Measurements from ENCODE around the gene VEGFA. TPM values are rescaled to one million over a fixed set of nuclear protein-coding genes. Genes with fewer than 3 reads are reported as not detected.

The VEGFA gene
- total RNA-seq, 1 experiment from 2014 or later = 35.5 TPM

- in situ Hi-C loops (cut with HindIII; ENCODE audit: low pct_unique_long_range_greater_than_20kb, low sequenced_read_pairs) = no loop called here
- no peak for DNase-seq (ENCODE audit: low read depth, low spot score)
Observed at GRCh38 chr6:43823879-43824702, 54.1 kb downstream of the VEGFA start.

DNA sequence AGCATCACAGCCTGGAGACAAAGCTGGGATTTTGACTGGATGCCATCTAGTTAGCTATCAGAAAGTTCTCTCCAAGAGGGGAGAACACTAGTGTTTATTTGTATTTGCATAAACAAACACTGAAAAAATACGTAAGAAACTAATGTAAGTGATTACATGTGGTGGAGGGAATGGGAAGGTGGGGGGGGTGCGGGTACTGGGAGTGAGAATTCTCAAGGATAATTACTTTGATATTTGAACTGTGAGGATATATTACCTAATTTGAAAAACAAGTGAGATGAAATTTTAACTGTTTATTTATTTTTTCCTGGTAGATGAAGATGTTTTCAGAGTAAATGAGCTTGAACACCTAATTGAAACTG is 54.7 kb downstream of the VEGFA start:
- in situ Hi-C loops (cut with HindIII; ENCODE audit: low pct_unique_long_range_greater_than_20kb, low sequenced_read_pairs) = no loop called here

DNA sequence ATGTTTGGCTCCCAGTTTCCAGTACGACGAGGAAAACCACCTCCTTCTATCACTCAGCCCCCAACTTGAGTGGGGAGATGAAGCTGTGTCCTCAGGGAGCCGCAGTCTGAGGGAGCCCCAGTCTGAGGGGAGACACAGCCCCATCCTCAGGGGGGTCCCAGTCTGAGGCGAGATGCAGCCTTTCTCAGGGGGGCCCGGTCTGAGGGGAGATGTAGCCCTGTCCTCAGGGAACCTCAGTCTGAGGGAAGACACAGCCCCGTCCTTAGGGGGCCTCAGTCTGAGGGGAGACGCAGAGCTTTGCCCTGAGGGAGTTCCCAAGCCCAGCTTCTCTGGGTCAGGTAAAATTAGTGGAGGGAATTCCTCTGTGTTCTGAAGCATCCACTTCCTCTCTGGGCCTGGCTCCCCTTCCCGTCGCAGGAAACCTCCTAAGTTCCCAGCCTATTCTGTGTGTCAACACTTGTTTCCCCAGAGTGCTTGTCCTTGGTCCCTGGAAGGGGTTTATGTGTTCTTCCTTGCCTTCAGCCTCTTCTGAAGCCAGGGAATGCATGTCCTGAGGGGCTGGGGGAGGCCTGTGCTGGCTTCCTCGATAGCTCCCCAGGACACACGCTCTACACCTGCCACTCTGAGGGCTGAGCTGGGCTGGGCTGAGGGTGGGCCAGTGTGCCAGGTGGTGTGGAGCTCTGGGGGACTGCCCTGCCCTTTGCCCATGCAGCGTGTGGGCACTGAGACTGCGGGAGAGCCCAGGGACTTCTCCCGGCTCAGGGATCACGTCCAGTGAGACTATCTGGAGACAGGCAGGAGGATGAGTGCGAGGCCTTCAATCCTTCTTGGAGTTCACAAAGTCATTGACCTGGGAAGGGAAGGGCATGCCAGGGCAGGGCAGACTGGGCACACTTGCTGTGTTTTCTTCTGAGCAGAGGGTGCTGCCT is 55.4 kb downstream of the VEGFA start:
- in situ Hi-C loops (cut with HindIII; ENCODE audit: low pct_unique_long_range_greater_than_20kb, low sequenced_read_pairs) = no loop called here

More for the DNA sequence above, 54.7 kb downstream of the VEGFA start:
- no peak for DNase-seq (ENCODE audit: low read depth, low spot score)

GRCh38 chr6:43826730-43827129 is 56.7 kb downstream of the VEGFA start:
- in situ Hi-C loops (cut with HindIII; ENCODE audit: low pct_unique_long_range_greater_than_20kb, low sequenced_read_pairs) = no loop called here
- DNase-seq (ENCODE audit: low read depth, low spot score) = no peak

More for the DNA sequence above, 55.4 kb downstream of the VEGFA start:
- DNase-seq (ENCODE audit: low read depth, low spot score) = no peak

- in situ Hi-C loops (cut with HindIII; ENCODE audit: low pct_unique_long_range_greater_than_20kb, low sequenced_read_pairs) = no loop called here
- no peak for DNase-seq (ENCODE audit: low read depth, low spot score)
Observed at GRCh38 chr6:43827898-43828297, 57.9 kb downstream of the VEGFA start.

DNA sequence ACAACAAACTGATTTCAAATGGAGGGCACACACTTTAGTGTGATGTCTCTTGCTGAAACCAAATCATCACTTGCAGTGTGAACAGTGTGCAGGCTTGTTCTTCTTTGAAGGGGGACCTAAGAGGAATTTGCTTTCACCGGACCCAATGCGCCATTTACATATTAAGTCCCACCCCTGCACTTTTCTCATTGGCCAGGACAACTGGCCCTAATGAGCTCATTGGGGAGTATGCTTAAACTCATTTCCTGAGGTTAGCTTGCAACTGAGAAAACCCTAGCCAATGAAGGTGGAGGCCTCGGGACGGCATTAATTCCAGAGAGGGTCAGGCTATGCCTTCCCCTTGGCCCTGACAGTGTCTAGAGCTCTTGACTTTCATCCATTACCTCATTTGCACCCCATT is 58.7 kb downstream of the VEGFA start:
- in situ Hi-C loops (cut with HindIII; ENCODE audit: low pct_unique_long_range_greater_than_20kb, low sequenced_read_pairs) = no loop called here
- peak; percentile 37 for DNase-seq (ENCODE audit: low read depth, low spot score)

GRCh38 chr6:43829470-43829869 is 59.5 kb downstream of the VEGFA start:
- DNase-seq (ENCODE audit: low read depth, low spot score) = no peak
- in situ Hi-C loops (cut with HindIII; ENCODE audit: low pct_unique_long_range_greater_than_20kb, low sequenced_read_pairs) = no loop called here

DNA sequence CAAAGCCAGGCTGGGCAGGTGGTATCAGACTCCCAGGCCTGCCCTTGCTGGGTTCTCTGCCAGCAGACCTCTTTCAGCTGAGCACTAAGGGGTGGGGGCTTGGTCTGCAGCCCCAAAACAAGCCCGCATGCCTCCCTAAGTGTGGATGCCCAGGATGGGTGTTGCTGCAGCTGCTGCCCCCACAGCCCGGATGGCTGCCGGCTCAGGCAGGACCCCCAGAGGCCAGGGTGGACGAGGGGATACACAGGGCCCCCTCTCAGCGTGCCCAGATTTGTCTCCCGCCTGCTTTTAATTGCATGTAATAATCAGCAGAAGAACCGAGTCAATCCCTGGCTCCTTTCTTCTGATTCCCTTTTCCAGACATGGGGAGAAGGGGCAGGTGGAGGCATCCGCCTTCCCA is 60.8 kb downstream of the VEGFA start:
- in situ Hi-C loops (cut with HindIII; ENCODE audit: low pct_unique_long_range_greater_than_20kb, low sequenced_read_pairs) = no loop called here

DNA sequence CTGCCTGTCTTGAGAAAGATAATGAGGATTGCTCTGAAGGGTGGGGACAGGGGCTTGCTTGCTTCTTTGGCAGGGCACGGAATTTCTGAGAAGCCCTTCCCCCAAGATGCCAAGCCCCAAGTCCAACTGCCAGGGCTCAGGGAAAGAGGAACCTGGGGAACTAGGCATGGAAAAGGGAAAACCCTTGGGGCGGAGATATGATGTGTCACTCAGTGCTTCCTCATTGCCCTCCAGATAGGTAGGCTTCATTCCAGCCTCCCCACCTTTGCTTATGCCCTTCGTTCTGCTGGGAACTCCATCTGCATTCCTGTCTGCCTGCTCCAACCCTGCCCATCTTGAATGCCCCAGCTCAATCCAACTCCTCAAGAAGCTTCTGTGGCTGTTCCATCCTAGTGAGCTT is 61.2 kb downstream of the VEGFA start:
- no peak for DNase-seq (ENCODE audit: low read depth, low spot score)
- in situ Hi-C loops (cut with HindIII; ENCODE audit: low pct_unique_long_range_greater_than_20kb, low sequenced_read_pairs) = no loop called here

More for the DNA sequence above, 60.8 kb downstream of the VEGFA start:
- DNase-seq (ENCODE audit: low read depth, low spot score) = no peak

GRCh38 chr6:43833223-43833995 is 63.4 kb downstream of the VEGFA start:
- in situ Hi-C loops (cut with HindIII; ENCODE audit: low pct_unique_long_range_greater_than_20kb, low sequenced_read_pairs) = no loop called here
- no peak for DNase-seq (ENCODE audit: low read depth, low spot score)

- DNase-seq (ENCODE audit: low read depth, low spot score) = no peak
- in situ Hi-C loops (cut with HindIII; ENCODE audit: low pct_unique_long_range_greater_than_20kb, low sequenced_read_pairs) = no loop called here
Observed at GRCh38 chr6:43833996-43834390, 64.0 kb downstream of the VEGFA start.

DNA sequence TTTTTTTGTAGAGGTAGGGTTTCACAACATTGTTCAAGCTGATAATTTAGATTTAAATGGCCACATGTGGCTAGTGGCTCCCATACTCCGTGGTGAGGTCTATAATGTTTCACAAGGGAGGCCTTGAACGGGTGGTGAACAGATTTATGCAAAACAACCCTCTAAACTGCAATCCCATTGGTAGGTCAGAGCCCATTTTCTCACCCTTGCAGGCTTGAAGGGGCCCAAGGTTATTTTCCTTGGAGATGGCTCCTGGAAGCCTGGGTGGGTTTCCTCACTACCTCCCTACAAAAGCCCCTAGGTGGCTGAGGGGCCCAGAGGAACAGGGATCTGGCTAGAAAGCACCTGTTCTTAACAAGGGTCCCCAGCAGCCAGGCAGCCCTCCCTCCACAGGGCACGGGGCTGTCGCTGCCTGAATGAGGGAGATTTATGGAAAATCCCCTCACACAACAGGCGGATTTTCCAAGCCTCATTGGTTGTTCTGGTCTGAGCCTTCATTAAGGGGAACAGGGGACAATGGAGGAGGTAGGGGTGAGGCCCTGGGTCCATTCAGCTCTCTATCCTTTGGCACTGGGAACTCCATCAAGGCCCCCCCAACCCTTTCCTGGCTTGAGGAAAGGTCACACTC is 64.6 kb downstream of the VEGFA start:
- DNase-seq (ENCODE audit: low read depth, low spot score) = no peak
- in situ Hi-C loops (cut with HindIII; ENCODE audit: low pct_unique_long_range_greater_than_20kb, low sequenced_read_pairs) = no loop called here

DNA sequence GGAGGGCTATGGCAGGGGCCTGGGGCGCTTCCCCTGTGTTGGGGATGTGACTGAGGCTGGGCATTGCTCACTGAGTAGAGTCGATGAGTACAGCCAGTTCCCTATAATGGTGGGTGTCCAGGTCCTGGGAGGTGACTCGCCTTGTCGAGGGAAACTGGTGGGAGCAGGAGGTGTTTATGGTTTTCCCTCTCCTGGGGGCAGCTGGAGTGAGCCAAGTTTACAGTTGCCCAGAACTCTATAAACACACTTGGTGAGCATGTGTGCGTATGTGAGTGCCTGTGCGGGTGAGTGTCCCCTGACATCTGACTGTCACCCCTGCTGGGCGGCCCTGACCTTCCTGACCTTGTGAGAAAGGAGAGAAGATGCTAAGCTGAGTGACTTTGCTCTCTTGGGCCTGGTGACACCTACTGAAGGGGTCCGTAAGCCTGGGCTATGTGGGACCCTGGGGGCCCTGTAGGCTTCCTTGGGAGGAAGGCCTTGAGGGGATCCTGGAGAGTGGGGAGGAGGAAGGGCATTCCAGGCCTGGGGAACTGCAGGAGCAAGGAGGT is 65.9 kb downstream of the VEGFA start:
- no peak for DNase-seq (ENCODE audit: low read depth, low spot score)
- in situ Hi-C loops (cut with HindIII; ENCODE audit: low pct_unique_long_range_greater_than_20kb, low sequenced_read_pairs) = no loop called here

Small RNAs within 50 kb of the gene (small RNA-seq; reads per million reads assigned to genes)
- 0 reads per million in 2 experiments for gene AL136131.3

Other genes with a start within 250 kb of the VEGFA start
- gene XPO5, start 194.2 kb upstream of the VEGFA start, total RNA-seq (2014; rRNA removed; shearing (Covaris generic)) = 51.4 and 55.3 TPM in 2 replicates
- gene POLH, start 194.0 kb upstream of the VEGFA start, total RNA-seq (2014; rRNA removed; shearing (Covaris generic)) = 7.2 and 8.7 TPM in 2 replicates
- 95.2 and 101 TPM in 2 replicates for gene GTPBP2, start 140.9 kb upstream of the VEGFA start, total RNA-seq (2014; rRNA removed; shearing (Covaris generic))
- 161 and 166 TPM in 2 replicates for gene MAD2L1BP, start 134.4 kb upstream of the VEGFA start, total RNA-seq (2014; rRNA removed; shearing (Covaris generic))
- gene RSPH9, start 125.2 kb upstream of the VEGFA start, total RNA-seq (2014; rRNA removed; shearing (Covaris generic)) = 1.1 and 1.7 TPM in 2 replicates
- gene MRPS18A, start 82.4 kb upstream of the VEGFA start, total RNA-seq (2014; rRNA removed; shearing (Covaris generic)) = 80.8 and 83.0 TPM in 2 replicates

Data from SK-MEL-5 (cell line).